Measurements from ENCODE around the gene SAT1.

The SAT1 gene

DNA sequence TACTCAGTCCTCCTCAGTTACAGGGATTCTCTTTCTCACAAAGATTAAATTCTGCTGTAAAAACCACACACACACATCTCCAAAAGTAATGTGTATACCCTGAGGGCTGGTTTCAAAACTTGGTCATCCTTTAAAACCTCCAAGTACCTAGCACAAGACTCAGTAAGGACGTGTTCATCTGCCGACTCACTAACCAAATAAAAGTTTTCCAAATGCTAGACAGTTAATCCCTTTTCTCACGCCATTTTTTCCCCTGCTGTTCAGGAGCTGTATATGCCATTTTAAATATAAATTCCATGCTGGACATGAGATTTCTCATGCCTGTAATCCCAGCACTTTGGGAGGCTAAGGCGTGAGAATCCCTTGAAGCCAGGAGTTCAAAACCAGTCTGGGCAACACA, 3.9 kb upstream of the SAT1 start:
- no peak for FAIRE-seq

GRCh38 chrX:23782455-23782854, 518 bp upstream of the SAT1 start:
- FAIRE-seq: no peak

DNA sequence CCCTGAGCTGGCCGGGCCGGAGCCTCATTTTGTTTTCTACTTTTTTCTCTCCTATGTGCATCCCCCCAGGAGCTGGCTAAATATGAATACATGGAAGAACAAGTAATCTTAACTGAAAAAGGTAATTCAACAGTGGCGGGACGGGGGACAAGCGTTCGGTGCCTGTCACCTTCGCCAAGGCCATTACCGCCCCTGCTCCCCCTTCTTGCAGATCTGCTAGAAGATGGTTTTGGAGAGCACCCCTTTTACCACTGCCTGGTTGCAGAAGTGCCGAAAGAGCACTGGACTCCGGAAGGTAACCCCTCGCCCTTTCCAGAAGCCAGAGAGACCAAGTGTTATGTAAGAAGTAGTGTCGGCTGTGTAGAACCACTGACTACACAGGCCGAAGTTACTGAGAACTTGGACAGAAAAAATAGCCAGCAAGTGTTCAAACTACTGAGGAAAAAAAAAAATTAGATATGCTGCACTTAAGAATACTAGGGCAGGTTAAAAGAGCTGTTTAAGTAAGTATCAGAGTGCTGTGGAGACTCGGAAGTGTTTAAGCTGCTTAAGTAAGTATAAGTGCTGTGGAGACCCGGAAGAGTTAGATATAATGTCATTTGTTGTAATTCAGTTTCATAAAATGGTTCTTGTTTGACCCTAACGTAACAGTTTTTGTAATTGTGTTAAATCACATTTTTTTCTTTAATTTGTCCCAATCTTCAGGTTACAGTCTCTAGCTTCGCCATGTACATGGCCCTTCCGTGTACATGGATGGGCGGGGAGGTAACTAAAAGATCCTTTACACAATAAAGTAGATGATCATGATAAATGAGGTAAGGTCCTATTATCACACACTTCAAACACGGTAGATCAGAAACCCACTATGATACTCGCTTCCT, 856 bp downstream of the SAT1 start:
- FAIRE-seq: no peak

DNA sequence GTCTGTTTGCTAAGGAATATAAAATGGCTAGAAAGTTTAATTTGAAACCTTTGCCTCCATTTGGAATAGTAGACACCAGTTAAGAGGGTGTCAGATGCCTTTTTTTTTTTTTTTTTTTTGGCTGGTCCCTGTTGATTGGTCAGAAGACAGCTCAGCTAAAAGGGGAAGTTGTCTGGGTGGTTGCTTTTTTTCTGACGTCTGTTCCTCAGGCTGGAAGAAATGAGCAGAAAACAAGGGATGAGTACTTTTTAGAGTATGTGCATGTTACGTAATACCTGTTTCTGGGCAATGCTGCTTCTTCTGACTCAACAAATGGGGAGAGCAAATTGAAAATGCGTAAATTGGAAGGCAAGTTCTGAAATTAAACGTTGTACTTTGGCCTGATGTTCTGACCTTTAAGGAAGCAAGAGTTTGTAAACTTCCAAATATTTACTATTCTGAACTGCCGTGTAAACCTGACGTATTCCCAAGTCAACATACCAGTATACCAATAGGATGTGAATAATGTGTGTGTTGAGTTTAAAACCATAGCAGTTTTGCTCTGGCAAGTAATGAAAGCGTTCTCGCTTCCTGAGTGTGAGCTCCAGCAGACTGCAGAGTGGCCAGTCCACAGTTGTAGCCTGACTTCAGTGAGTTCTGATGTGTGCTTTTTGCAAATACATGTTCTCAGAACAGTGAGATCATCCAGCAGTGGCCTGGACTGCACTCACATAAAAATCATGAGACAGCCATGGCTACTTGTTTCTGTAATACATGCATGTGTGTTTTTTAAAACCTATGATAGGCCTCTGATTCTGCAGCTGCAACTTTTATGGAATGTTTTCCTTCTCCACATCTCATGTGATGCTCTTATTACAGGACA, 1.7 kb downstream of the SAT1 start:
- no peak for FAIRE-seq

DNA sequence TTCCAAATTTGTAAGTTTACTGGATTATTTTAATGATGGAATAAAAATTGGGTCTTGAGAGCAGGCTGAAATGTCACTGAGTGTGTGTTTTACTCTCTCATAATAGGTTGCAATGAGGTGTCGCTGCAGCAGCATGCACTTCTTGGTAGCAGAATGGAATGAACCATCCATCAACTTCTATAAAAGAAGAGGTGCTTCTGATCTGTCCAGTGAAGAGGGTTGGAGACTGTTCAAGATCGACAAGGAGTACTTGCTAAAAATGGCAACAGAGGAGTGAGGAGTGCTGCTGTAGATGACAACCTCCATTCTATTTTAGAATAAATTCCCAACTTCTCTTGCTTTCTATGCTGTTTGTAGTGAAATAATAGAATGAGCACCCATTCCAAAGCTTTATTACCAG, 2.6 kb downstream of the SAT1 start:
- FAIRE-seq: no peak

GRCh38 chrX:23786268-23786815, 3.4 kb downstream of the SAT1 start:
- FAIRE-seq: no peak

DNA sequence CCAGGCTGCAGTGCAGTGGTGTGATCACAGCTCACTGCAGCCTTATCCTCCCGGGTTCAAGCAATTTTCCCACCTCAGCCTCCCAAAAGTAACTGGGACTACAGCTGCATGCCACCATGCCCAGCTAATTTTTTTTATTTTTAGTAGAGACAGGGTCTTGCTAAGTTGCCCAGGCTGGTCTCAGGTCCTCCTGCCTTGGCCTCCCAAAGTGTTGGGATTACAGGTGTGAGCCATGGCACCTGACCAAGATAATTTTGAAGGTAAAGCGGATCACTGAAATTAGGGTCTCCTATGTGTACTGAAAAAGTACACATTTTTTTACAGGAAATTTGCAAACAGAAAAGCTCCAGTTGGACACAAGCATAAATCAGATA, 4.8 kb downstream of the SAT1 start:
- FAIRE-seq: no peak

DNA sequence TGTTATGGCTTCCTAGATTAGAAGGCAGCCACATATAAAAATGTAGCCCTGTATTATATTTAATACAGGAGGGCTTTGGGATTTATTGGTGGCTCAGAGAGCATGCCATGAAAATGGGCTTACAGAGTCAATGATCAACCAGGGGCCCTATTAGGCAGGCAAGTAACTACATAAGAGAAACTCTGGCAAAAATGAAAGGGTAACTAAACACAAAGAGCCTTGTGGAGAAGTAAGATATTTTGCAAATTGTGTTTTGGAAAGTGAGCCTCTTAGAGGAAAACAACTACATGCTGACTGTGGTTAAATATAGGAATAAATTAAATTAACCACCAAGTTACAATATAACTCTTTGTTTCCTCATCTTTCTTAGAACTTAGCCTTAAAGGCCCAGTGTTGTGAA, 5.5 kb downstream of the SAT1 start:
- no peak for FAIRE-seq

- no peak for FAIRE-seq
These were observed 6.0 kb downstream of the SAT1 start for GRCh38 chrX:23788946-23789345.

DNA sequence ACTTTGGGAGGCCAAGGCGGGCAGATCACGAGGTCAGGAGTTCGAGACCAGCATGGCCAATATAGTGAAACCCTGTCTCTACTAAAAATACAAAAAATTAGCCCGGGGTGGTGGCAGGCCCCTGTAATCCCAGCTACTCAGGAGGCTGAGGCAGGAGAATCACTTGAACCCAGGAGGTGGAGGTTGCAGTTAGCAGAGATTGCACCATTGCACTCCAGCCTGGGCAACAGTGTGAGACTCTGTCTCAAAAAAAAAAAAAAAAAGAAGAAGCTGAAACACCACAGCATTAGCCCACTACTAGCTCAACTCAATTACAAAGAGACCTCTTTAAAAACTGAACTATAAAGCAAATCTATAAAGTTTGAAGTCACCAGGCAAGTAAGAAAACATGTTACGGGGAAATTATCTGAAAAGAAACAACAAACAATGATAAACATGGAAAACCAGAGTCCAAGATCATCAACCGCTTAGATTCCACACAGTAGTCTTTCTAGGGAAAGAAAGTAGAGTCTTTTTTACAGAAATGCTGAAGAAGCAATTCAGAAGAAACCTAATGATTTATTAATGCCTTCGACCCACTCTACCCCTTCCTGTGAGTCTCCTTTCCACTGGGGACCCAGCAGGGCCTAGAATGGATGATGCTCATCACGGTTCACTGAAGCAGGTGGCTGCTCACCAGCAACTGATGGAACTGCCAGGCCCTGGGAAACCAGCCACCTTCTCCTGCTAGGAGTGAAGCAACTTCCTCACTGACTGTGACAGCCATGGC, 6.6 kb downstream of the SAT1 start:
- FAIRE-seq: no peak

GRCh38 chrX:23790155-23790497, 7.2 kb downstream of the SAT1 start:
- FAIRE-seq: no peak

GRCh38 chrX:23792861-23793553, 10.0 kb downstream of the SAT1 start:
- no peak for FAIRE-seq

- FAIRE-seq: no peak
These were observed 12.2 kb downstream of the SAT1 start for GRCh38 chrX:23795221-23795620.

- FAIRE-seq: peak; percentile 84
These were observed 14.6 kb downstream of the SAT1 start for GRCh38 chrX:23797371-23798128.

DNA sequence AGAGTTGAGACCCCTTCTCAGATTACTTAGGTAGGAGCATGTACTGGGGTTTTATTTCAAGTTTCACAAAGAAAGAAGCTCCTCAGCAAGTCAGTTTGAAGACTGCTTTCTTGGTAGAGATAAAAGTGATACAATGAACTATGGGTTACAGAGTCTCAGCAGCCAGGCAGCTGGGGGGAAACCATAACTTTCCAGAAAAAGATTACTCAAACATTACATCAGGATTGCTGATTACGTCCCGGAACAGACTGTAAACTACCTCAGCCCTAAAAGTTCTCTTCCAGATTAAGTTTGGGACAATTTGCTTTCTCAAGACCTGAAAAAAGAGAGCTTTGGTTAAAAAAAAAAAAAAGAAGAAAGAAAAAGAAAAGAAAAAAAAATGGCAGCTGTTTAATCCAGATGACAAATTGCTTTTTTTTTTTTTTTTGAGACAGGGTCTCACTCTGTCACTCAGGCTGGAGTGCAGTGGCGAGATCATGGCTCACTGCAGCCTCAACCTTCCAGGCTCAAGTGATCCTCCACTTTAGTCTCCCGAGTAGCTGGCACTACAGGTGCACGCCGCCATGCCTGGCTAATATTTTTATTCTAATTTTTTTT, 16.6 kb downstream of the SAT1 start:
- no peak for FAIRE-seq

DNA sequence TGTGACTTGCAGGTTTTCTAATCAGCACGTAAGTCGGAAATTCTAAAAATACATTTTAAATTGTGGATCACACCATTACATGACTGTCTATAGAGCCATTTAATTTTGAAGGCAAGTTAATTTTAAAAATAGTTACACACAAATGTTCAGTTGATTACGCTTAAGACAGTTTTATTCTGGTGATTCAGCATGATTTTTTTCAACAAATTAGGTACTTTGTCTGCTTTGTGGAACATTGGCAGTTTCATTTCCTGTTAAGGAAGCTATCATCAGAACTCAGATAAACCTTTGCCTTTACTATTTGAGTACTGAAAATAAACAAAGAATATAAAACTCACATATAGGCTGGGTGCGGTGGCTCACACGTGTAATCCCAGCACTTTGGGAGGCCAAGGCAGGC, 19.5 kb downstream of the SAT1 start:
- FAIRE-seq: peak; percentile 55

DNA sequence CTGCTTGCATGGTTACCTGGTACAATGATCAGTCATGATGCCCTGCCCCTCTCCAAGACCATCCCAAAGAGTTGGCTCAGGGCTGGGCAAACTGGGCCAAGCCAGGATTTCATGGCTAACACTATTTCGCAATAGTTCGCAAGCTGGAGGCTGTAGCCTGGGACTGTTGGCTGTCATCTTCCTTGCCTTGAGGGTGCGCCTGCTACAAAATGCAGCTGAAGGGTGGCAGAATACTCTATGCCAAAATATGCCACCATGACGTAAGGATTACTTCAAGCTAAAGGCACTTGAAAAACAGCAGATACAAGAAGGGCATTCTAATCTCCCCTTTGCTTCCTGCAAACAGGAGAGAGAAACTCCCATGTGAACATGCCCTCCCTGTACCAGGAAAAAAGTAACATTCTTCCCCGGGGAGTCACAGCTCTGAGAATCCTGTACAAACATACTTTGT, 21.0 kb downstream of the SAT1 start:
- peak; percentile 51 for FAIRE-seq

GRCh38 chrX:23804578-23804977, 21.6 kb downstream of the SAT1 start:
- no peak for FAIRE-seq

DNA sequence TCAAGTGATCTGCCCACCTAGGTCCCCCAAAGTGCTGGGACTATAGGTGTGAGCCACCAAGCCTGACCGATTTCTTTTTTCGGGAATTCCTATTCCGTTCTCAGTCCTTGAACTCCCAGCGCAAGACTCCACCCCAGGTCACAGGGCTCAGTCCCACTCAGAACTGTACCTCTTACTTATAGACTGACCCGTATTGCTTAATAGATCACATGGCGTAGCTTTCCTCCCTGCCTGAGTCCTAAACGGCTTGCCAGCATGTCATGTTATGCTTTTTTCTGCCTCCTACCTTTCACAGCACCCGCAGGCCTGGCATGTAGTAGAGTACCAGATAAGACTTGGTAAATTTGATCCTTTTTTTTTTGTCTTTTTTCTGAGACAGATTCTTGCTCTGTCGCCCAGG, 22.4 kb downstream of the SAT1 start:
- FAIRE-seq: no peak

- FAIRE-seq: no peak
These were observed 27.3 kb downstream of the SAT1 start for GRCh38 chrX:23810279-23810678.

GRCh38 chrX:23811108-23811651, 28.2 kb downstream of the SAT1 start:
- FAIRE-seq: no peak

All from colon (tissue), 2 donors.